Hepatocyte (in vitro differentiated cells): ENCODE measurements around the gene RAB19.

ENCODE experiments used
- EZH2 ChIP-seq: fragments of 200-600 bp; sonication (generic); IDR thresholded peaks from 2 replicates; pipeline ENCODE4 v1.6.1; 2016; ENCODE audit warnings: antibody characterized with exemption, mild to moderate bottlenecking, borderline replicate concordance
- EZH2phosphoT487 ChIP-seq: fragments of 200-600 bp; sonication (generic); IDR thresholded peaks from one replicate; pipeline ENCODE4 v1.6.1; 2018; ENCODE audit warnings: antibody characterized with exemption, mild to moderate bottlenecking, low read depth, moderate library complexity; ENCODE audit not compliant: unreplicated experiment, severe bottlenecking
- TF ChIP-seq, protein P1 (sequence below): fragments of 200-600 bp; sonication (generic); IDR thresholded peaks from 2 replicates; pipeline ENCODE4 v1.5.1; 2016; ENCODE audit warnings: antibody characterized with exemption, mild to moderate bottlenecking; ENCODE audit not compliant: poor library complexity

DNA sequence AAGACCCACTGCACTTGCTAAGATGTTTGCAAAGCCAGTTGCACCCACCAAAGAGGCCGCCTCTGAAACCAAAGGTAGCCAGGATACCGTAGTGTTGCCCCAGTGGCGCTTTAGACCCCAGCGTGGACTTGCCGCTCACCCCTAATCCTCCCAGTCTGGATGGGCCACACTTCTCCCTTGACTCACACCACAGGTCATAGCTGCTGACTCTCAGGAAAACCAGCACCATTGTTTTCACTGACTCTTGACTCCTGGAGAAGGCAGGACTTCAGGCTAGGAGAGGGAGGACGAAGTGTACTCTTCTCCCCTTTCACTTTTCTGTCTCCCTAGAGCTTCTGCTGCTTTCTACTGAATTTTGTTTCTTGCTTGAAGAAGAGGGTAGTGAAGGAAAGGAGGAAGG, 22.3 kb downstream of the RAB19 start:
- TF ChIP-seq EZH2 (no peak), EZH2phosphoT487 (no peak)
- TF ChIP-seq, protein P1, sequence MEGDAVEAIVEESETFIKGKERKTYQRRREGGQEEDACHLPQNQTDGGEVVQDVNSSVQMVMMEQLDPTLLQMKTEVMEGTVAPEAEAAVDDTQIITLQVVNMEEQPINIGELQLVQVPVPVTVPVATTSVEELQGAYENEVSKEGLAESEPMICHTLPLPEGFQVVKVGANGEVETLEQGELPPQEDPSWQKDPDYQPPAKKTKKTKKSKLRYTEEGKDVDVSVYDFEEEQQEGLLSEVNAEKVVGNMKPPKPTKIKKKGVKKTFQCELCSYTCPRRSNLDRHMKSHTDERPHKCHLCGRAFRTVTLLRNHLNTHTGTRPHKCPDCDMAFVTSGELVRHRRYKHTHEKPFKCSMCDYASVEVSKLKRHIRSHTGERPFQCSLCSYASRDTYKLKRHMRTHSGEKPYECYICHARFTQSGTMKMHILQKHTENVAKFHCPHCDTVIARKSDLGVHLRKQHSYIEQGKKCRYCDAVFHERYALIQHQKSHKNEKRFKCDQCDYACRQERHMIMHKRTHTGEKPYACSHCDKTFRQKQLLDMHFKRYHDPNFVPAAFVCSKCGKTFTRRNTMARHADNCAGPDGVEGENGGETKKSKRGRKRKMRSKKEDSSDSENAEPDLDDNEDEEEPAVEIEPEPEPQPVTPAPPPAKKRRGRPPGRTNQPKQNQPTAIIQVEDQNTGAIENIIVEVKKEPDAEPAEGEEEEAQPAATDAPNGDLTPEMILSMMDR, result no peak
